ENCODE results near the gene C10orf71.

The C10orf71 gene

GRCh38 chr10:49338604-49339003 lies 39.6 kb downstream of the C10orf71 start:
- DNase-seq = no peak

GRCh38 chr10:49344840-49345239 lies 45.9 kb downstream of the C10orf71 start:
- DNase-seq = no peak

GRCh38 chr10:49347342-49347741 lies 48.4 kb downstream of the C10orf71 start:
- DNase-seq = no peak

GRCh38 chr10:49347827-49348226 lies 48.9 kb downstream of the C10orf71 start:
- no peak for DNase-seq

- no peak for DNase-seq
Observed at GRCh38 chr10:49348593-49348992, 49.6 kb downstream of the C10orf71 start.

GRCh38 chr10:49349390-49349789 lies 50.4 kb downstream of the C10orf71 start:
- DNase-seq = no peak

- no peak for DNase-seq
Observed at GRCh38 chr10:49350138-49350537, 51.2 kb downstream of the C10orf71 start.

GRCh38 chr10:49350846-49351532 lies 52.0 kb downstream of the C10orf71 start:
- no peak for DNase-seq

GRCh38 chr10:49351669-49352068 lies 52.7 kb downstream of the C10orf71 start:
- no peak for DNase-seq

- no peak for DNase-seq
Observed at GRCh38 chr10:49352323-49352722, 53.4 kb downstream of the C10orf71 start.

- DNase-seq = no peak
Observed at GRCh38 chr10:49353026-49353894, 54.3 kb downstream of the C10orf71 start.

GRCh38 chr10:49353895-49354566 lies 55.1 kb downstream of the C10orf71 start:
- DNase-seq = no peak

GRCh38 chr10:49354593-49354992 lies 55.6 kb downstream of the C10orf71 start:
- DNase-seq = no peak

GRCh38 chr10:49355221-49355620 lies 56.3 kb downstream of the C10orf71 start:
- no peak for DNase-seq

GRCh38 chr10:49356181-49356580 lies 57.2 kb downstream of the C10orf71 start:
- no peak for DNase-seq

- no peak for DNase-seq
Observed at GRCh38 chr10:49356944-49357343, 58.0 kb downstream of the C10orf71 start.

- DNase-seq = no peak
Observed at GRCh38 chr10:49357910-49358309, 58.9 kb downstream of the C10orf71 start.

- DNase-seq = no peak
Observed at GRCh38 chr10:49359349-49360270, 60.6 kb downstream of the C10orf71 start.

- no peak for DNase-seq
Observed at GRCh38 chr10:49360271-49361177, 61.6 kb downstream of the C10orf71 start.

- DNase-seq = no peak
Observed at GRCh38 chr10:49361178-49361554, 62.2 kb downstream of the C10orf71 start.
